Trophoblast cell (in vitro differentiated cells and primary cell): ENCODE measurements around the gene SPPL2A.

Experiments used
- DNase-seq, 2 donors: peaks; one replicate each; pipeline ENCODE4 v3.0.0-alpha.2; 2016
- H2AFZ ChIP-seq: 2 replicates; pipeline ENCODE4 v1.6.1; 2013; ENCODE audit warnings: low read length, moderate library complexity, mild to moderate bottlenecking; ENCODE audit not compliant: insufficient read depth, poor library complexity
- H2AK5ac ChIP-seq: 2 replicates; pipeline ENCODE4 v1.6.1; 2013; ENCODE audit warnings: mild to moderate bottlenecking, low read length
- H2BK120ac ChIP-seq: 2 replicates; pipeline ENCODE4 v1.6.1; 2013; ENCODE audit warnings: low read length, mild to moderate bottlenecking, moderate library complexity; ENCODE audit not compliant: insufficient read depth, poor library complexity
- H2BK12ac ChIP-seq: 2 replicates; pipeline ENCODE4 v1.6.1; 2013; ENCODE audit warnings: mild to moderate bottlenecking, low read length, moderate library complexity
- H2BK5ac ChIP-seq: 2 replicates; pipeline ENCODE4 v1.6.1; 2013; ENCODE audit warnings: low read length, low read depth, moderate library complexity, mild to moderate bottlenecking; ENCODE audit not compliant: poor library complexity
- H3K14ac ChIP-seq: 2 replicates; pipeline ENCODE4 v1.6.1; 2013; ENCODE audit warnings: mild to moderate bottlenecking, low read length
- H3K18ac ChIP-seq: 2 replicates; pipeline ENCODE4 v1.6.1; 2013; ENCODE audit warnings: mild to moderate bottlenecking, low read length
- H3K23ac ChIP-seq: 2 replicates; pipeline ENCODE4 v1.6.1; 2013; ENCODE audit warnings: low read length
- H3K27ac ChIP-seq: 2 replicates; pipeline ENCODE4 v1.5.1; 2013; ENCODE audit warnings: low read depth, mild to moderate bottlenecking, inconsistent platforms, low read length, moderate library complexity
- H3K27me3 ChIP-seq: 2 replicates; pipeline ENCODE4 v1.6.1; 2013; ENCODE audit warnings: inconsistent platforms, mild to moderate bottlenecking, low read length, moderate library complexity; ENCODE audit not compliant: insufficient read depth
- H3K36me3 ChIP-seq, 2 experiments: 1 replicate in 1 of 2; 2 replicates in 1 of 2; pipeline ENCODE4 v1.6.1; 2013; ENCODE audit warnings: low read length in 2 of 2, mild to moderate bottlenecking in 2 of 2, moderate library complexity in 1 of 2; ENCODE audit not compliant: insufficient read depth in 2 of 2, control insufficient read depth in 1 of 2
- H3K4ac ChIP-seq: 2 replicates; pipeline ENCODE4 v1.6.1; 2013; ENCODE audit warnings: low read depth, mild to moderate bottlenecking, low read length, moderate library complexity
- H3K4me1 ChIP-seq, 2 experiments: 1 replicate in 1 of 2; 2 replicates in 1 of 2; pipeline ENCODE4 v1.6.1; 2013; ENCODE audit warnings: low read length in 2 of 2, mild to moderate bottlenecking in 2 of 2, moderate library complexity in 1 of 2; ENCODE audit not compliant: insufficient read depth in 2 of 2, control insufficient read depth in 1 of 2
- H3K4me2 ChIP-seq: 2 replicates; pipeline ENCODE4 v1.6.1; 2013; ENCODE audit warnings: inconsistent platforms, mild to moderate bottlenecking, low read length, moderate library complexity
- H3K4me3 ChIP-seq: 2 replicates; pipeline ENCODE4 v1.5.1; 2013; ENCODE audit warnings: mild to moderate bottlenecking, low read depth, low read length, inconsistent platforms
- H3K79me1 ChIP-seq: one replicate; pipeline ENCODE4 v1.6.1; 2013; ENCODE audit warnings: low read length
- H3K79me2 ChIP-seq: 2 replicates; pipeline ENCODE4 v1.6.1; 2013; ENCODE audit warnings: low read length, mild to moderate bottlenecking; ENCODE audit not compliant: control insufficient read depth, insufficient read depth, poor library complexity
- H3K9ac ChIP-seq: 2 replicates; pipeline ENCODE4 v1.6.1; 2013; ENCODE audit warnings: mild to moderate bottlenecking, low read length
- H3K9me3 ChIP-seq: 2 replicates; pipeline ENCODE4 v1.6.1; 2013; ENCODE audit warnings: low read depth, mild to moderate bottlenecking, control low read depth, inconsistent platforms, low read length; ENCODE audit not compliant: insufficient read depth
- H4K12ac ChIP-seq: 2 replicates; pipeline ENCODE4 v1.6.1; 2013; ENCODE audit warnings: low read depth, mild to moderate bottlenecking, low read length, moderate library complexity
- H4K8ac ChIP-seq: 2 replicates; pipeline ENCODE4 v1.6.1; 2013; ENCODE audit warnings: low read depth, mild to moderate bottlenecking, low read length, moderate library complexity
- H4K91ac ChIP-seq: one replicate; pipeline ENCODE4 v1.6.1; 2013; ENCODE audit warnings: low read depth, mild to moderate bottlenecking, low read length, moderate library complexity
- WGBS: extraction: QIAGEN DNeasy Blood & Tissue Kit; methylation state at CpG from one replicate; pipeline ENCODE4 v1.1.7; 2013; ENCODE audit warnings: missing lambda C conversion rate; ENCODE audit not compliant: insufficient read length, insufficient coverage; ENCODE audit errors: extremely low coverage; 5-methylcytosine and 5-hydroxymethylcytosine counted together

Gene SPPL2A

GRCh38 chr15:50675535-50676144 is 89.9 kb downstream of the SPPL2A start:
- Histone ChIP-seq H3K4me2 (no peak overlapping the region), H2BK5ac (no peak overlapping the region), H3K14ac (no peak overlapping the region), H3K18ac (no peak overlapping the region), H4K91ac (no peak overlapping the region), H3K79me1 (no peaks in the 10 kb centered on the region), H3K9ac (no peak overlapping the region), H3K23ac (no peak overlapping the region), H3K4me3 (no peak overlapping the region), H3K79me2 (peaks cover 4% of the 10 kb centered on the region), H2BK12ac (no peak overlapping the region), H3K27ac (no peak overlapping the region), H3K27me3 (no peaks in the 10 kb centered on the region), H3K4ac (no peak overlapping the region), H4K12ac (no peak overlapping the region), H4K8ac (no peak overlapping the region), H2AK5ac (no peak overlapping the region), H2AFZ (no peak overlapping the region), H3K9me3 (no peaks in the 10 kb centered on the region), H3K36me3 (no peaks in the 10 kb centered on the region), H2BK120ac (no peak overlapping the region), H3K4me1 (peaks cover 4 to 6% of the 10 kb centered on the region in 2 experiments)
- DNase-seq = peak in 1 of 2 donors; percentile 72

DNA sequence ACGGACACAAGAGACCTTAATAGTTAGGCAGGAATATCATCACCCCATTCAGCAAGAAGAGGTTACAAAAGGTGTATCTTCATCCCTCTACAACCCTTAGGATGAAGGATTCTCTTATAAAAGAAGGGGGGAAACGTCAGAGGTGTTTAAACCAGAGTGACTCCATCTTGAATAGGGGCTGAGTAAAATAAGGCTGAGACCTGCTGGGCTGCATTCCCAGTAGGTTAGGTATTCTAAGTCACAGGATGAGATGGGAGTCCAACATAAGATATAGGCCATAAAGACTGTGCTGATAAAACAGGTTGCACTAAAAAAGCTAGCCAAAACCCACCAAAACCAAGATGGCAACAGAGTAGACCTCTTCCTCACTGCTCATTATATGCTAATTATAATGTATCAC is 95.4 kb downstream of the SPPL2A start:
- no CpG with 5 or more reads among the region's 2 CpGs for WGBS
- peaks cover 0 to 4% of the 10 kb centered on the region in 2 experiments for H3K4me1 ChIP-seq
- H3K36me3 ChIP-seq = peaks cover 2 to 5% of the 10 kb centered on the region in 2 experiments
- H3K4ac ChIP-seq = no peak overlapping the region
- H2BK120ac ChIP-seq = no peak overlapping the region
- peaks cover 4% of the 10 kb centered on the region for H3K79me2 ChIP-seq
- H2AFZ ChIP-seq = no peak overlapping the region
- no peak overlapping the region for H4K8ac ChIP-seq
- no peak overlapping the region for H3K9ac ChIP-seq
- no peak overlapping the region for H4K91ac ChIP-seq
- no peaks in the 10 kb centered on the region for H3K79me1 ChIP-seq
- H4K12ac ChIP-seq = no peak overlapping the region
- no peak overlapping the region for H3K23ac ChIP-seq
- no peak overlapping the region for H2BK5ac ChIP-seq
- no peaks in the 10 kb centered on the region for H3K27me3 ChIP-seq
- no peak overlapping the region for H2BK12ac ChIP-seq
- no peaks in the 10 kb centered on the region for H3K9me3 ChIP-seq
- DNase-seq = peak; percentile 48 to 58
- no peak overlapping the region for H3K4me2 ChIP-seq
- H3K27ac ChIP-seq = no peak overlapping the region
- H3K14ac ChIP-seq = no peak overlapping the region
- H3K4me3 ChIP-seq = no peak overlapping the region
- no peak overlapping the region for H3K18ac ChIP-seq
- H2AK5ac ChIP-seq = no peak overlapping the region

DNA sequence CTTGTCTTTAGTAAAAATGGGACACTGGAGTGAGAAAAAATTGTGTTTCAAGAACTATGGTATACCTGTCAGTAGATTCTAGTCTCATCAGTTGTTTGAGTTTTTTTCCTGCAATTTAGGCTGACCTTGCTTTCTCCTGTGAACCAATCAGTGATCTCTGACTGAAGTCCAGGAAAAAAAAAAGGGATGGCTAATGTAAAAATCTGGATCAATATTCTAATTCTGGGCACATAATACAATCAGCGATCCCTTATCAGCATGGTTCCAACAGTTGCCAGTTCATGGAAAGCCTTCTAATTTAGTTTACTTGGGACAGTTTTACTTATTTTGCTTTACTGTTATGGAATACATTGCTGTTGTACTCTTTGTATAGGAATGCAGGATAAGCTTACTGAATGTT is 95.9 kb downstream of the SPPL2A start:
- Histone ChIP-seq H3K27me3 (no peaks in the 10 kb centered on the region), H3K18ac (no peak overlapping the region), H2BK120ac (no peak overlapping the region), H3K9me3 (no peaks in the 10 kb centered on the region), H3K27ac (no peak overlapping the region), H2BK12ac (no peak overlapping the region), H3K14ac (no peak overlapping the region), H3K4me2 (no peak overlapping the region), H3K79me1 (no peaks in the 10 kb centered on the region), H2AFZ (no peak overlapping the region), H3K4me1 (peaks cover 0 to 4% of the 10 kb centered on the region in 2 experiments), H3K4ac (no peak overlapping the region), H3K23ac (no peak overlapping the region), H3K79me2 (peaks cover 4% of the 10 kb centered on the region), H4K91ac (no peak overlapping the region), H3K36me3 (peaks cover 3 to 6% of the 10 kb centered on the region in 2 experiments), H2AK5ac (no peak overlapping the region), H2BK5ac (no peak overlapping the region), H3K4me3 (no peak overlapping the region), H3K9ac (no peak overlapping the region), H4K12ac (no peak overlapping the region), H4K8ac (no peak overlapping the region)
- no peak for DNase-seq
- WGBS = no CpG with 5 or more reads among the region's 1 CpG

DNA sequence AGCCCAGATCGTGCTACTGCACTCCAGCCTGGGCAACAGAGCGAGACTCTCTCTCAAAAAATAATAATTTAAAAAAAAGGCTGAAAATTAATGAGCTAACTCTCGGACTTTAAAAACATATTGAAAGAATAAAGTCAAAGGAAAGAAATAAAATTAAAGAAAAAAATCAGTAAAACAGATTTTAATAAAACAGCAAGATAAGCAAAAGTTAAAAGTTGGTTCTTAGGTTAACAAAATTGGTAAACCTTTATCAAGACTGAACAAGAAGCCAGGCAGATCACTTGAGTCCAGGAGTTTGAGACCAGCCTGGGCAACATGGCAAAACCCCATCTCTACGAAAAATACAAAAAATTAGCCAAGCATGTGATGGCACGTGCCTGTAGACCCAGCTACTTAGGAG is 99.6 kb downstream of the SPPL2A start:
- H3K23ac ChIP-seq = no peak overlapping the region
- no peak overlapping the region for H3K9ac ChIP-seq
- H3K36me3 ChIP-seq = peaks cover 13 to 19% of the 10 kb centered on the region in 2 experiments
- H3K4me1 ChIP-seq = peaks cover 0 to 4% of the 10 kb centered on the region in 2 experiments
- no peak overlapping the region for H2BK5ac ChIP-seq
- H4K8ac ChIP-seq = no peak overlapping the region
- DNase-seq = no peak
- no peak overlapping the region for H3K4ac ChIP-seq
- no CpG with 5 or more reads among the region's 5 CpGs for WGBS
- H3K9me3 ChIP-seq = no peaks in the 10 kb centered on the region
- H2AK5ac ChIP-seq = no peak overlapping the region
- no peaks in the 10 kb centered on the region for H3K27me3 ChIP-seq
- no peak overlapping the region for H2BK12ac ChIP-seq
- no peak overlapping the region for H3K14ac ChIP-seq
- H4K91ac ChIP-seq = no peak overlapping the region
- no peak overlapping the region for H2BK120ac ChIP-seq
- H3K27ac ChIP-seq = no peak overlapping the region
- H2AFZ ChIP-seq = no peak overlapping the region
- peaks cover 5% of the 10 kb centered on the region for H3K79me2 ChIP-seq
- H3K4me3 ChIP-seq = no peak overlapping the region
- no peak overlapping the region for H3K18ac ChIP-seq
- no peak overlapping the region for H3K4me2 ChIP-seq
- H3K79me1 ChIP-seq = no peaks in the 10 kb centered on the region
- H4K12ac ChIP-seq = no peak overlapping the region
